ENCODE data around the gene YOD1.

DNA sequence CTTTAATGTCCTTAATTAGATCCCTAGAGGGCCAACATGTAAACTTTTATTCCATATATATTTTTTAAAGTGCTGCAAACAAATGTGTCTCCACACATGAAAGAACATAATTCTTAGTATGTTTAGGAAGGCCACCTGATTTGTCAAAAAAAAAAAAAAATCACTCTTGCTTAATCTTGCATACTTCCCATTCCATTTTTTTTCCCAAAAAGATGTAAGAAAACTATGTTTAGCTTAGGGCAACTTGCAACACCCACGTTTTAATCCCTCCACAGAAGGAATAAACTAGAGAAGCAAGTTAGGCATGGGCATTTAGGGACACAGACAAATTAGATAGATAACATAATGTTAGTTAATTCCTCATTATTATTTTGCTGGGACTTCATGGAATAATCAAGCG lies 5.6 kb downstream of the YOD1 start:
- TF ChIP-seq, protein P1, sequence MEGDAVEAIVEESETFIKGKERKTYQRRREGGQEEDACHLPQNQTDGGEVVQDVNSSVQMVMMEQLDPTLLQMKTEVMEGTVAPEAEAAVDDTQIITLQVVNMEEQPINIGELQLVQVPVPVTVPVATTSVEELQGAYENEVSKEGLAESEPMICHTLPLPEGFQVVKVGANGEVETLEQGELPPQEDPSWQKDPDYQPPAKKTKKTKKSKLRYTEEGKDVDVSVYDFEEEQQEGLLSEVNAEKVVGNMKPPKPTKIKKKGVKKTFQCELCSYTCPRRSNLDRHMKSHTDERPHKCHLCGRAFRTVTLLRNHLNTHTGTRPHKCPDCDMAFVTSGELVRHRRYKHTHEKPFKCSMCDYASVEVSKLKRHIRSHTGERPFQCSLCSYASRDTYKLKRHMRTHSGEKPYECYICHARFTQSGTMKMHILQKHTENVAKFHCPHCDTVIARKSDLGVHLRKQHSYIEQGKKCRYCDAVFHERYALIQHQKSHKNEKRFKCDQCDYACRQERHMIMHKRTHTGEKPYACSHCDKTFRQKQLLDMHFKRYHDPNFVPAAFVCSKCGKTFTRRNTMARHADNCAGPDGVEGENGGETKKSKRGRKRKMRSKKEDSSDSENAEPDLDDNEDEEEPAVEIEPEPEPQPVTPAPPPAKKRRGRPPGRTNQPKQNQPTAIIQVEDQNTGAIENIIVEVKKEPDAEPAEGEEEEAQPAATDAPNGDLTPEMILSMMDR (conservative IDR thresholded peaks at IDR 0.05): no peak
- no peak for TF ChIP-seq EZH2 (IDR thresholded peaks at IDR 0.05; ENCODE audit: low read depth)

Measured in PC-9 (cell line).